ENCODE data around the gene ANKRD13D. TPM values are rescaled to one million over a fixed set of nuclear protein-coding genes. Genes with fewer than 3 reads are reported as not detected.
A peak's percentile ranks its signal among the peaks of the same experiment; 100 is the strongest.

ANKRD13D gene
- total and polyA plus RNA-seq, 2 experiments from 2014 or later: 20.3 to 30.8 TPM

- Mint-ChIP-seq H3K4me1 (peaks cover 2% of the 10 kb centered on the region; the same call in 1 of the 3 replicates), H3K27ac (no peak overlapping the region), H3K27me3 (ENCODE audit: insufficient read depth, low read depth, poor library complexity) (peaks cover 5% of the 10 kb centered on the region), H3K4me3 (no peak overlapping the region), H3K36me3 (ENCODE audit: low read depth) (no peaks in the 10 kb centered on the region), H3K9me3 (no peaks in the 10 kb centered on the region)
- H3F3A ChIP-seq (replicated peaks; ENCODE audit: low read depth): no peaks in the 10 kb centered on the region
- no peak for DNase-seq (ENCODE audit: low spot score)
- H3K9me2 ChIP-seq (ENCODE audit: insufficient read depth): no peaks in the 10 kb centered on the region
- TF ChIP-seq ZNF462 (CRISPR knock-in tag; IDR thresholded peaks at IDR 0.05): no peak
- TF ChIP-seq CTCF (conservative IDR thresholded peaks at IDR 0.05; ENCODE audit: low read depth in 2 of 2): 0 out of 4 replicates have a peak, but pooled peaks of 1 of the 2 experiments have one; percentile 8
- no peaks in the 10 kb centered on the region for H4K20me1 ChIP-seq (replicated peaks; ENCODE audit: insufficient read depth)
- no peaks in the 10 kb centered on the region for H3K79me2 ChIP-seq (replicated peaks; ENCODE audit: insufficient read depth)
- no peaks in the 10 kb centered on the region for H3K36me3 ChIP-seq (ENCODE audit: insufficient read depth)
- no peak overlapping the region for H3K4me3 ChIP-seq
- H3K4me1 ChIP-seq (ENCODE audit: insufficient read depth): peaks cover 4% of the 10 kb centered on the region; the same call in 1 of the 2 replicates
- no peak overlapping the region for H3K4me2 ChIP-seq
- H3K27ac ChIP-seq (ENCODE audit: low read depth): no peak overlapping the region
- peaks cover 10% of the 10 kb centered on the region; the same call in 1 of the 2 replicates for H3K27me3 ChIP-seq (ENCODE audit: insufficient read depth)
- peak; percentile 31 for ATAC-seq
- H2AFZ ChIP-seq: no peak overlapping the region
These were observed 22.5 kb downstream of the ANKRD13D start for GRCh38 chr11:67311556-67312082.
